GM19043 (cell line): Measurements from ENCODE around the gene C3AR1.

Experiments used
- ATAC-seq: cut with Tn5 transposase; IDR thresholded peaks from one replicate; pipeline ENCODE4 v1.9.1; 2021; ENCODE audit warnings: low read depth; ENCODE audit not compliant: unreplicated experiment

The C3AR1 gene

DNA sequence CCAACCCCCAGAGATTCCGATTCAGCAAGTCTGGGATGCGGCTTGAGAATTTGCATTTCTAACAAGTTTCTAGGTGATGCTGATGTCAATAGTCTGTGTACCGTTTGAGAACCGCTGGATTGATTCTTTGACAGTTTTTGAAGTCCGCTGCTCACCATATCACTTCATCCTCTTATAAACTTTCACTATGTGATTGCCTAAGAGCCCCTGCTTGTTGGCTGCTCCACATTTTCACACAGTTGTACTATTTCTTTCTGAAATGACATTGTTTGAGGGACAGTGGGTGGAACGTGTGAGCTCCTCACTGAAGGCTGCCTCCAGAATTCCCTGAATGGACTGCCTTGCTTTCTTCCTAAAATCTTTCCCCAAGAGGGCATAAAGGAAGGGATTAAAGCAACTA lies 7.7 kb downstream of the C3AR1 start:
- ATAC-seq, result no peak

- ATAC-seq, result no peak
Observed at GRCh38 chr12:8057839-8058238, 8.3 kb downstream of the C3AR1 start.

DNA sequence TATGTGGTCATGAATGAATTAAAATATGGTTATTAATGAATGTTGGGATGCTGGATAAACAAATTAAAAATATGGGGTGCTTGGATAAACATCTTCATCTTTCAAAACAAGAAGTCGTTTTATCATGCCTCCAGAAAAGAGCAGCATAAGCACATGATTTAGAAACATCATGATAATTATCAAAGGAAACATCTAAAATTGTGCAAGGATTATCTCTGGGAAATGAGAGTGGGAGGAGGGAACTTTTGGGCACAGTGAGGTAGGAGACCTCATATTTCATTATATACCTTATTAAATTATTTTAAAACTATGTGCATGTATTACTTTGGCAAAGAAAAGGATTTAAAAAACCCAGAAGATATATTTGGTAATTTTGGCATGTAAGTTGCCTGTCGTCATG lies 8.9 kb downstream of the C3AR1 start:
- ATAC-seq, result no peak

- no peak for ATAC-seq
Observed at GRCh38 chr12:8054816-8055215, 11.3 kb downstream of the C3AR1 start.

GRCh38 chr12:8052679-8053078 lies 13.5 kb downstream of the C3AR1 start:
- no peak for ATAC-seq

DNA sequence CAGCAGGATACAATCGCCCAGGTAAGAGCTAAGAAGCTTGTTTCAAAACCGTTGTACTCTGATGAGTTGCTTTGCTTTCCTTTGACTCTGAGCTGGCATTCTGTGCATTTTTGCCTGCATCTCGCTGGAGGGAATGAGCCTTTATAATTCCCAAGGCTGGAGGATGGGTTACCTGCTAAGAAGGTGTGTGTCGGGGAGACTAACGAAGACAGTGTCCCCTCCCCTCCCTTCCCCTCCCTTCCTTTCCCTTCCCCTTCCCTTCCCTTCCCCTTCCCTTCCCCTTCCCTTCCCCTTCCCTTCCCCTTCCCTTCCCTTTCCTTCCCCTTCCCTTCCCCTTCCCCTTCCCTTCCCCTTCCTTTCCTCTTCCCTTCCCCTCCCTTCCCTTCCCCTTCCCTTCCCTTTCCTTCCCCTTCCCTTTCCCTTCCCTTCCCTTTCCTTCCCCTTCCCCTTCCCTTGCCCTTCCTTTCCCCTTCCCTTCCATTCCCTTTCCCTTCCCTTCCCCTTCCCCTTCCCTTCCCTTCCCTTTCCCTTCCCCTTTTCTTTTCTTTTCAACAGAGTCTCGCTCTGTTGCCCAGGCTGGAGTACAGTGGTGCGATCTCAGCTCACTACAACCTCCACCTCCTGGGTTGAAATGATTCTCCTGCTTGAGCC lies 15.4 kb downstream of the C3AR1 start:
- no peak for ATAC-seq

DNA sequence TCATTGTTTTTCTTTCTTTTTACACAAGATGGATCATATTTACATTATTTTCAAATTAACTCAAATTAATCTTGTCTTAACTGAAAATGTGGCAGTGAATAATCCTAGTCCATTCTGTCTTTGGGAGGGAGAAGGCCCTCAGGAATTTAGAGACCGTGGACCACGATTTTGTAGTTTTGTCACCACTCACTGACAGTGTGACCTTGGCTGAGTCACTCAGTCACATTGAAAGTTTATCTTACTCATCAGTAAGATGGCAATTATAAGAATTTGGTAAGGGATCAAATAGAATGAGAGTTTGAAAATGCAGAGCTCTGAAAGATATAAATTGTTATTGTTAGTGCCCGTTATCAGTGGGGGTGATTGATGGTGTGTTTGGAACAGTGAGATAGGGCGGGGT lies 17.3 kb downstream of the C3AR1 start:
- ATAC-seq, result no peak

- ATAC-seq, result no peak
Observed at GRCh38 chr12:8047842-8048241, 18.3 kb downstream of the C3AR1 start.

DNA sequence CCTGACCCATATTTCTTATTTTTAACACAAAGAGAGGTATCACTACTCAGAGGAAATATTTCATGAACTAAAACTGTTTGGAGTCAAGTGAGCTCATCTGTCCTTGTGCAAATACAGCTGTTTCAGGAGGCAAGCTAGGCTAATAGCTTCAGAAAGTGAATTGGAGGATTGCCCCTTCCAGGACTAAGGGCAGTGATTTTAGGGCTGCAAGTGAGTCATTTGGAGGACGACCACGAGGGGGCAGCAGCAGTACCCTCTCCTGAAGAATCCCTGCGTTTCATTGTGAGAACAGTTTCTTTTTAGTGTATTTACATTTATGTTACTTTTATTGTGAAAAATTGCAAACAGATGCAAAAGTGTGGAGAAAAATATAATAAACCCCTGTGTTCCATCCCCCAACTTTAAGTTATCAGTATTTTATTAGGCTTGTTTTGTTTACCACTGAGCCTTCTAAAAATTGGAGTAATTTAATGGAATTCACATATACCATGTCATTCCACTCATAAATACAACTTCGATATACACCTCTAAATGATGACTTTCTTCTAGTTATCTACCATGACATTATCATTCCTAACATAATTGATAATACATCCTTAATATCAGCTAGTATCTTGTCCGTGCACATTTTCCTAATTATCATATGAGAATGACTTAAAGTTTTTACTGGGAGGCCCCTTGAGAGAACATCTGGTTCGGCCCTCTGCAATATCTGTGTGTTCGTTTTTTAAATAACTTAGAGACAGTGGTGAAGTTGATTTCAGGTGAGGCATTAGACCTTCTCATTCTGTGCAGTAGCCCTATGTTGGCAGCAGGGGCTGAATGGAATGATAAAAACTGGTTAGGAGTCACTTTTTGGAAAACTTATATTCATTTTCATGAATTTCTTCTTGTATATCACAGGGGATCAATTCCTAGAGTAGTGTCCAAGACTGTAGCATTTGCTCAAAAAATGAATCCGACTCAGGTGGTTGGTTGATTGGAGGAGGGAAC lies 19.9 kb downstream of the C3AR1 start:
- ATAC-seq, result no peak

DNA sequence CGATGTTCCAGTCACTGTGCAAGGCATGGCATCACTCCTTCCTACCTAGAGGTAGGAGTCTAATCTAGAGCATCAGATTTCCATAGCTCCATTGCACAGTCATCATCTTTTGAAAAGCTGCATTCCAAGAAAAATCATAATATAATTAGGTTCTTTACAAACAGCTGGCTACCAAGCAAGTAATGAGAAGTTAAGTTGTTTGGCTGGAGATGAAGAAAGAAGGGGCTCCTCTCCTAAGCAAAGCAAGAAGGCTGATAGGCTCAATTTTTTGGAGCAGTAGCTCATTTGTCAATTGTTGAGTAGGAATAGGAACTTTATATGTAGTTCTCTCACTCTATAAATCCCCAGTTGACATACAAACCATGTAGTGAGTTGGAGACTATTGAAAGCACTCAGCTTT lies 25.4 kb downstream of the C3AR1 start:
- no peak for ATAC-seq

- ATAC-seq, result no peak
Observed at GRCh38 chr12:8038659-8039114, 27.5 kb downstream of the C3AR1 start.

GRCh38 chr12:8037947-8038346 lies 28.2 kb downstream of the C3AR1 start:
- no peak for ATAC-seq

- ATAC-seq, result no peak
Observed at GRCh38 chr12:8037046-8037663, 29.0 kb downstream of the C3AR1 start.

- ATAC-seq, result no peak
Observed at GRCh38 chr12:8036346-8036745, 29.8 kb downstream of the C3AR1 start.

DNA sequence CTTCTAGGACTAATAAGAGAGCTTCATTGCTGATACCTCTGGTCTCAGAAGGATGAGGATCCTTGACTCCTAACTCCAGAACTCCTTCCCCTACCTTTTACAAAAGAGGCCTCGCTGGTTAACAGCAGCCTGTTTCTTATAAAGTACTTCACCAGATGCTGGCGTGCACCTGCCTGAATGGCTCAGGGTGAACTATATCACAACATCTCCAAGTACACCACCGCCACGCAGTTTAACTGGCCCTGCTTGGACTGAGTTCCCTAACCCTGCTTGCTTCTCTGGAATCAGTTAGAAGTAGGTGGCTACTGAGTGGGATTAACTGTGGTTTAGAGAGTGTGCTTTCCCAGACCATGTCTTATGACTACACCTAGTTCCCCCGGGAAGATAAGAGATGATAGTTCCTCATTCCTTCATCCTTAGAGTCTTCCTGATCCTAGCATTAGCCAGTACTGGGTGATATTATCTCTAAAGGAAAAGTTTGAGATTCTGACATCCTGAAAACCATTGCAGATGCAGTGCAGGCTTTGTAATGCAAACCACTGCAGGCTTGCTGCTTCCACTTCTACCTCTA lies 30.6 kb downstream of the C3AR1 start:
- ATAC-seq, result no peak

DNA sequence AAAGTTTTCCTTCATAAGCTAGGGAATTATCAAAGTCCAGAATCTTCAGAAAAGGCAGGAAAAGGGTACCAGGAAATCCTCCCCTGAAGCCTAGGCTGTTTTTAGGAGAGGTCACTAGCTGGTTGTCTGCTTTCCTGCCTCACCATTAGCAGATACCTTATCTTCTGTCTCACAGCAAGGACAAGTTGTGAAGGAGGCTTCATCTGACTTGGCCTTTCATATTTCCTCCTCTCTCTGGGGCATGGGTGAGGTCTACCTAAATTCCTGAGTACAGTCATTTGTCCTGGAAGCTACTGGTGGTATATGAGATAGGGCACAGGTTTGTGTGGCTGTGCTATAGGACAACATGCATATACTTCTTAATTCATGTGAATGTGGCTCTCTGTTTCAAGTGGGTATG lies 31.4 kb downstream of the C3AR1 start:
- no peak for ATAC-seq

- no peak for ATAC-seq
Observed at GRCh38 chr12:8033153-8034044, 32.8 kb downstream of the C3AR1 start.

GRCh38 chr12:8032242-8033152 lies 33.7 kb downstream of the C3AR1 start, which contains the start of gene FOXJ2:
Gene FOXJ2, plus strand, starts transcription at chr12:8032716. Its CDS starts 7,117 bp downstream, at chr12:8039833.
- peak; percentile 73 for ATAC-seq

DNA sequence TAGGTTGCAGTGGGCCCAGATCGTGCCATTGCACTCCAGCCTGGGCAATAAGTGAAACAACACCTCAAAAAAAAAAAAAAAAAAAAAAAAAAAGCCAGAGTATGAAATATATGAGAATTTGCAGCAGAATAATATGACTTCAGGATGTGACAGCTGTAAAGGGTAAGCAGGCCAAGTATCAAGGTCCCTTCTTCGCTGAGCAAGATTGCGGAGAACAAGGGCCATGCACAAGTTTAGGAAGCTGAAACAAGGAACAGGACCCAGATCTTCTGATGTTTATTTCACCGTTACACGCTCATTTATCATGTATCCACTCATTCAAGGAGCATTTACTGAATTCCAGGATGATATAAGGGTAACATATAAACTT lies 34.3 kb downstream of the C3AR1 start:
- ATAC-seq, result no peak
